ENCODE results near the gene TRIM33.

DNA sequence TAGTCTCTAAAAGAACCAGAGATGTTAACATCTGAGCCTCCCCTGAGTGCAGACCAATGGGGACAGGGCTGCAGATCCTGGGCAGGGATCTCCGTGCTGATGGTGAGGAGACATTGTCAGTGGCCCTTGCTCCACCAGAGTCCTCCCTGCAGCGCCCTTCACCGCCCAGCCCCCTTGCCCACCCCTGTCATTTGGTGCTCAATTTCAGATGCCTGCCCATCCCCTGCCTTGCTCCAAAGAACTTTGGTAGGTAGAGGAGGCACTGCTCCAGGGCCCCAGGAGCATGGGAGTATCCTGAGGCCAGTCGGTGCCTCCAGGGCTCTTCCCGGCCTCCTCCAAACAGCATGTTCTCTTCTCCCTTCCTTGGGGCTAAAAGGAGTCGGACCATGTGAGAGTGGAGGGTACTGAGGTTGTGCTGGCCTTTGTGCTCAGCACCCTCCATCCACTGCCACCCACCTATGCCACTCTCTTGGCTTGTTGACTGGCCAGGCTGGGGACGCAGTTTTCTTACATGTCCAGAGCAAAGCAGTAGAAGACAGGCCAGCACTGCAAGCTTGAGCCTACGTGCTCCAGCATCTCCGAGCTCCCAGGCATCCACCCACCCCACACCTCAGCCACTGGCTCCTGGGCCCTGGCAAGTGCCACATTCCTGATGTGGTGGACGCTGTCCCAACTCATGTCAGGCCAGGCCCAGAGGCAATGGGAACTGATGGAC, 160.1 kb downstream of the TRIM33 start:
- TF ChIP-seq, protein P1, sequence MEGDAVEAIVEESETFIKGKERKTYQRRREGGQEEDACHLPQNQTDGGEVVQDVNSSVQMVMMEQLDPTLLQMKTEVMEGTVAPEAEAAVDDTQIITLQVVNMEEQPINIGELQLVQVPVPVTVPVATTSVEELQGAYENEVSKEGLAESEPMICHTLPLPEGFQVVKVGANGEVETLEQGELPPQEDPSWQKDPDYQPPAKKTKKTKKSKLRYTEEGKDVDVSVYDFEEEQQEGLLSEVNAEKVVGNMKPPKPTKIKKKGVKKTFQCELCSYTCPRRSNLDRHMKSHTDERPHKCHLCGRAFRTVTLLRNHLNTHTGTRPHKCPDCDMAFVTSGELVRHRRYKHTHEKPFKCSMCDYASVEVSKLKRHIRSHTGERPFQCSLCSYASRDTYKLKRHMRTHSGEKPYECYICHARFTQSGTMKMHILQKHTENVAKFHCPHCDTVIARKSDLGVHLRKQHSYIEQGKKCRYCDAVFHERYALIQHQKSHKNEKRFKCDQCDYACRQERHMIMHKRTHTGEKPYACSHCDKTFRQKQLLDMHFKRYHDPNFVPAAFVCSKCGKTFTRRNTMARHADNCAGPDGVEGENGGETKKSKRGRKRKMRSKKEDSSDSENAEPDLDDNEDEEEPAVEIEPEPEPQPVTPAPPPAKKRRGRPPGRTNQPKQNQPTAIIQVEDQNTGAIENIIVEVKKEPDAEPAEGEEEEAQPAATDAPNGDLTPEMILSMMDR (IDR thresholded peaks at IDR 0.05): no peak
- TF ChIP-seq EZH2 (IDR thresholded peaks at IDR 0.05; ENCODE audit: borderline replicate concordance, insufficient read depth, low read depth, low read length, poor library complexity, severe bottlenecking): no peak

Data from B cell (primary cell).